Subcutaneous abdominal adipose tissue (tissue), 5 donors: ENCODE results near the gene BPIFB6.

Source experiments
- H3K27ac ChIP-seq: one replicate; pipeline ENCODE4 v1.7.0; 2013; ENCODE audit warnings: low read depth, mild to moderate bottlenecking, inconsistent platforms, low read length, moderate library complexity
- H3K27me3 ChIP-seq, 5 donors: one replicate each; pipeline ENCODE4 v1.7.0; 2013; ENCODE audit warnings: low read length in 5 of 5, inconsistent platforms in 1 of 5; ENCODE audit not compliant: control insufficient read depth in 5 of 5, insufficient read depth in 4 of 5
- H3K36me3 ChIP-seq, 5 donors: one replicate each; pipeline ENCODE4 v1.7.0; 2013; ENCODE audit warnings: low read length in 5 of 5; ENCODE audit not compliant: control insufficient read depth in 5 of 5, insufficient read depth in 5 of 5
- H3K4me1 ChIP-seq, 5 donors: one replicate each; pipeline ENCODE4 v1.7.0; 2013; ENCODE audit warnings: low read length in 5 of 5, mild to moderate bottlenecking in 3 of 5, moderate library complexity in 1 of 5; ENCODE audit not compliant: control insufficient read depth in 5 of 5, insufficient read depth in 5 of 5
- H3K4me3 ChIP-seq, 5 donors: one replicate each; pipeline ENCODE4 v1.7.0; 2013; ENCODE audit warnings: low read length in 5 of 5, low read depth in 1 of 5
- H3K9ac ChIP-seq, 5 donors: one replicate each; pipeline ENCODE4 v1.7.0; 2013; ENCODE audit warnings: low read length in 5 of 5, mild to moderate bottlenecking in 4 of 5, moderate library complexity in 3 of 5
- H3K9me3 ChIP-seq, 5 donors: one replicate each; pipeline ENCODE4 v1.7.0; 2013; ENCODE audit warnings: low read length in 5 of 5; ENCODE audit not compliant: control insufficient read depth in 5 of 5
- donor health status: healthy.
- donor health status: healthy.
- donor health status: healthy.
- donor health status: healthy.
- donor health status: healthy.

Gene BPIFB6

DNA sequence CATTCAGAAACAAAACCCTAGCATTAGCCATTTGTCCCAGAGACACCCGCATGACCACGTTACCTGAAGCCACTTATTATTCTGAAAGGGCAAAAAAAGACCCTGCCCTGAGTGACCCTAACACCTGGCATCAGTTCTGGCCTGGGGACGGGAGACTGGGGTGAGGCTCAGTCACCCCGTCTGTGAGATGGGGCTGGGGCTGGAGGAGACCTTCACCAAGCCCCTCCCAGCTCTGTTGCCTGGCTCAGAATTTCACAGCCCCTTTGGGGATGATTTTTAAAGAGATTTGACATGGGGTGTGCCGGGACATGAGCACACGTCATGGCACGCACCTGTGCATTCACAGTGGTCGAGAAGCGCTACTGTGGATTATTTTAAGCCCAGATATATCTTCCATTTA, 1.4 kb upstream of the BPIFB6 start:
- H3K27me3 ChIP-seq: peaks cover 0 to 21% (median 11%) of the 10 kb centered on the region in 5 donors
- H3K36me3 ChIP-seq: no peaks in the 10 kb centered on the region
- H3K9me3 ChIP-seq: peaks cover 0 to 11% (median 5%) of the 10 kb centered on the region in 5 donors
- no peak overlapping the region for H3K4me3 ChIP-seq
- H3K4me1 ChIP-seq: no peaks in the 10 kb centered on the region
- H3K27ac ChIP-seq: no peak overlapping the region
- H3K9ac ChIP-seq: no peak overlapping the region

- H3K27me3 ChIP-seq: peaks cover 0 to 23% (median 11%) of the 10 kb centered on the region in 5 donors
- no peak overlapping the region for H3K9ac ChIP-seq
- no peaks in the 10 kb centered on the region for H3K4me1 ChIP-seq
- peaks cover 0 to 8% (median 5%) of the 10 kb centered on the region in 5 donors for H3K9me3 ChIP-seq
- H3K27ac ChIP-seq: no peak overlapping the region
- no peaks in the 10 kb centered on the region for H3K36me3 ChIP-seq
- H3K4me3 ChIP-seq: no peak overlapping the region
Observed at GRCh38 chr20:33030569-33030968, 879 bp upstream of the BPIFB6 start.

DNA sequence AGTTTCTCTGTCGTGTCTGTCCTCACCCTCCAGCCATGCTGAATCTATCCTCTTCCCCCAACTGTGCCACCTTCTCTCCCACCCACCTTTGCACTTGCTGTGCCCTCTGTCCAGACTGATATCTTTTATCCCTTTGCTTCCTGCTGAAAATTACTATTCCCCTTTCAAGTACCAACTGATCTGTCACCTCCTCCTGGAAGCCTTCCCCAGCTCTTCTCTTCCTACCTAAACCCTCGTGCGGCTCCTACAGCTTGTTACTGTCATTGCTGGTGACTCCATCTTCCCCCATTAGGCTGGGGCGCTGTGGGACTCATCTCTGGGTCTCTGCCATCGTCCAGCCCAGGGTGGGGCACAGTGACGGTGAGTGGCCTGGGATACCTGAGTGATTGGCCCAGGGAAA, 1.1 kb downstream of the BPIFB6 start:
- Histone ChIP-seq H3K27me3 (peaks cover 0 to 20% (median 5%) of the 10 kb centered on the region in 5 donors), H3K4me1 (no peaks in the 10 kb centered on the region), H3K9me3 (peaks cover 0 to 8% (median 5%) of the 10 kb centered on the region in 5 donors), H3K4me3 (no peak overlapping the region), H3K27ac (no peak overlapping the region), H3K36me3 (no peaks in the 10 kb centered on the region), H3K9ac (no peak overlapping the region)

DNA sequence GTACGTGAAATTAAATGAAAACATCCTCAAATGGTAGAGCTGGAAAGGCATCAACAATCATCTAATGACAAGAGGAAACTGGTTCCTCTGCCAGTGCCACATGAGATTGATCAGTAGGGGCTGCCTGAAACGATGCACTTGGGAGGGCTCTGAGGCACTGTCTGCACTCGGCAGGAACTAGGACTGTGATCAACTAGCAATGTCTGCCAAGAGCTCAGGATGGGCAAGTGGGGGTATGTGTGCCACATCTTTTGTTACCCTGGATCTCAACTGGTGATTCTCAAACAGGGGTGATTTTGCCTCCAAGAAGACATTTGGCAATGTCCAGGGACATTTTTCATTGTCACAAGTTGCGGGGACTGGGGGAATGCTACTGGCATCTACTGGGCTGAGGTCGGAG, 1.9 kb downstream of the BPIFB6 start:
- H3K36me3 ChIP-seq: no peaks in the 10 kb centered on the region
- H3K9ac ChIP-seq: no peak overlapping the region
- peaks cover 0 to 15% (median 2%) of the 10 kb centered on the region in 5 donors for H3K27me3 ChIP-seq
- H3K4me3 ChIP-seq: no peak overlapping the region
- H3K4me1 ChIP-seq: no peaks in the 10 kb centered on the region
- no peak overlapping the region for H3K27ac ChIP-seq
- H3K9me3 ChIP-seq: peaks cover 0 to 9% (median 5%) of the 10 kb centered on the region in 5 donors

DNA sequence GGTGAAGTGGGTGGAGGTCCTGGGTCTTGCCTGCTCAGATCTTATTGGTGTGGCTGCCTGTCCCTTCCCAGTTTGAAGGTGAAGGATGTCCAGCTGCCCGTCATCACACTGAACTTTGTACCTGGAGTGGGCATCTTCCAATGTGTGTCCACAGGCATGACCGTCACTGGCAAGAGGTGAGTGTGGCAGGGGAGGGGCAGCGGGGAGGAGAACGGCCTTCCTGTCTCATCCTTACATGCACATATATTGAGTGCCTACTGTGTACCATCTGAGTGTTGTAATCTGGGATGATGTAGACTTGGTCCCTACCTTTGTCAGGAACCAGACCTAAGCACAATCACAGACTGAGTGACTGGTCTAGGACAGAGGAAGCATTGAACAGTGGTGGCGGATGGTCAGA, 2.7 kb downstream of the BPIFB6 start:
- H3K27me3 ChIP-seq: peaks cover 0 to 12% (median 2%) of the 10 kb centered on the region in 5 donors
- peaks cover 0 to 9% (median 5%) of the 10 kb centered on the region in 5 donors for H3K9me3 ChIP-seq
- no peak overlapping the region for H3K9ac ChIP-seq
- no peaks in the 10 kb centered on the region for H3K36me3 ChIP-seq
- H3K4me1 ChIP-seq: no peaks in the 10 kb centered on the region
- H3K4me3 ChIP-seq: no peak overlapping the region
- no peak overlapping the region for H3K27ac ChIP-seq

DNA sequence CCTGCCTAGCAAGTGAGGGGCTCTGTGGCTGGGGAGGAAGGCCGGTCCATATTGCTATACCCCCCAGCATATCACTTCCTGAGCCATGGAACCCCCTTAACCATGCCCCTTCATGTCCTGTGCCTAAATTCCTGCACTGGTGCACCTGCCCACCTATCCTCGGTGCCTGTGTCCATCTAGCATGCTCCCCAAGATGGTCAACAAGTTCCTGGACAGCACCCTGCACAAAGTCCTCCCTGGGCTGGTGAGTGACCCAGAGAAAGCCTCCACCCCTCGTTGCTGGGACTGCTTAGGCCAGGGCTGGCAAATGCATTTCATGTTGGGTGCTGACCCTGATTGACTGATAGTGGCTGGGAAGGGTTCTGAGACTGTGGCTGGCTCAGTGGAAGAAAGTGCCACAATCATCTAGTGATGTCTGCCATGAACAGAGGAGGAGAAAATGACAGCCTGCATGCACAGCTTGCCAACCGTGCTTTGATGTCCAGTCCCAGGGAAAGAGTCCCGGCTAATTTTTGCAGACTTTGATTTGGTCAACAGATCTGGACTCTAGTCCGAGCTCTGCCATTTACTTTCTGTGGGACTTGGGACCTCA, 3.5 kb downstream of the BPIFB6 start:
- Histone ChIP-seq H3K27ac (no peak overlapping the region), H3K9me3 (peaks cover 0 to 9% (median 5%) of the 10 kb centered on the region in 5 donors), H3K4me3 (no peak overlapping the region), H3K4me1 (no peaks in the 10 kb centered on the region), H3K9ac (no peak overlapping the region), H3K27me3 (peaks cover 0 to 12% (median 2%) of the 10 kb centered on the region in 5 donors), H3K36me3 (no peaks in the 10 kb centered on the region)

- Histone ChIP-seq H3K4me1 (no peaks in the 10 kb centered on the region), H3K9ac (no peak overlapping the region), H3K4me3 (no peak overlapping the region), H3K9me3 (peaks cover 0 to 9% (median 5%) of the 10 kb centered on the region in 5 donors), H3K36me3 (no peaks in the 10 kb centered on the region), H3K27me3 (peaks cover 0 to 8% (median 0%) of the 10 kb centered on the region in 5 donors), H3K27ac (no peak overlapping the region)
Observed at GRCh38 chr20:33037456-33037855, 6.0 kb downstream of the BPIFB6 start.

- H3K4me3 ChIP-seq: no peak overlapping the region
Observed at GRCh38 chr20:33038243-33038642, 6.8 kb downstream of the BPIFB6 start.

DNA sequence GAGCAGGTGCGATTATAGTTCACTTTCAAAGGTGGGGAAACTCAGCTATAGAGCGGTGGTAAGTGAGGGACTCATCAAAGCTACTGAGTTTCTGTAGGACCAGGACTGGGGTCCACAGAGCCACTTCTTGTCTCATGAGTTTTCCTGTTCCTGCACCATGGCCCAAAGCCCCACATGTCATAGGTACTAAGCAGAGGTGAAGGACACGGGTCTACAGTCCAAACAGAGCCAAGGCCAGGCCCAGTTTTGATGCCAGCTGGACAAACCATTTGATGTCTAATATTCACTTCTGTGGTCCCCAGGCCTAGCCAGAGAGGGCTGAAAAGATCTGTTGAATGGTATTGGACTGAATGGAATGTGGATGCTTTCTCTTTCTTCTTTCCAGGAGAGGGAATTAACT, 11.0 kb downstream of the BPIFB6 start:
- no peak overlapping the region for H3K27ac ChIP-seq
- no peaks in the 10 kb centered on the region for H3K4me1 ChIP-seq
- H3K27me3 ChIP-seq: no peaks in the 10 kb centered on the region
- H3K9ac ChIP-seq: no peak overlapping the region
- H3K9me3 ChIP-seq: peaks cover 0 to 17% (median 15%) of the 10 kb centered on the region in 5 donors
- H3K36me3 ChIP-seq: no peaks in the 10 kb centered on the region
- no peak overlapping the region for H3K4me3 ChIP-seq

More at GRCh38 chr20:33038243-33038642, 6.8 kb downstream of the BPIFB6 start:
- Histone ChIP-seq H3K4me1 (no peaks in the 10 kb centered on the region), H3K27ac (no peak overlapping the region), H3K36me3 (no peaks in the 10 kb centered on the region), H3K9me3 (peaks cover 0 to 5% (median 2%) of the 10 kb centered on the region in 5 donors), H3K27me3 (peaks cover 0 to 8% (median 0%) of the 10 kb centered on the region in 5 donors), H3K9ac (no peak overlapping the region)

DNA sequence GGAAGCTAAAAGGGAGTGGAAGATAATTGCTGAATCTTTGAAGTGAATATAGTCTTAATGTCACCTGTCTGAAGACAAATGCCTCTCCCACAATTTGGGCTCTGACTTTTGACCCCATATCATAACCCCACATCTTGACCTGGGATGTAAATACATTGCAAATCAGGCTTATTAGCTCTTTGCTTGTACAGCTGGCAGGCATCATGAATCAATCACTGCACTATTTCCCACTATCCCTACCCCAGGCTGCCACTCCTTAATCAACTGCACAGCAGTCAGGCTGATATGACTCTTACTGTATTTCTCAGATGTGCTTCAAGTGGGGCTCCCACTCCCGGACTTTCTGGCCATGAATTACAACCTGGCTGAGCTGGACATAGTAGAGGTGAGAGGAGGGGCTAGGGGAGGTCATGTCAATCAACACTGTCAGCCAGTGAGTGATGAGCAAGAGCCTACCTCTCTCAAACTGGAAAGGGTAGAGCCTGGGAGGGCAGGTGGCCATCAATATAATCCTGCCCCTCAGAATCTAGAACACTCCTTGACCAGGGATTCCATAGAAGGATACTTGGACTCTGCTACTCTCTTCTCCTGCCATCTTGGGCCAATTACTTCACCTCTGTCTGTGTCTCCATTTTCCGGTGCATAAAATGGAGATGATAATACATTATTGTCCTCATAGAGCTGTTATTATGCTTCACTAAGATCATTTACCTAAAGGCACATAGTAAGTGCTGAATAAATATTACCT, 11.7 kb downstream of the BPIFB6 start:
- Histone ChIP-seq H3K4me1 (no peaks in the 10 kb centered on the region), H3K27me3 (no peaks in the 10 kb centered on the region), H3K27ac (no peak overlapping the region), H3K4me3 (no peak overlapping the region), H3K36me3 (no peaks in the 10 kb centered on the region), H3K9ac (no peak overlapping the region), H3K9me3 (peaks cover 0 to 18% (median 15%) of the 10 kb centered on the region in 5 donors)
